Measurements from ENCODE around the gene TMEM39B. TPM values are rescaled to one million over a fixed set of nuclear protein-coding genes. Genes with fewer than 3 reads are reported as not detected.
"Not testable (repeated sequence)": the region's sequence is repeated elsewhere in the genome, so short reads cannot be mapped to it uniquely, and the experiment has no call there.

Gene TMEM39B
- total RNA-seq, 2 donors from 2014 or later: 4.4 to 10.2 TPM

- ATAC-seq: no peak
- intact Hi-C loops (cut with DNase I): no loop called here
- H3K9me3 ChIP-seq: no peaks in the 10 kb centered on the region
- 78 to 83% methylated on average over 2 of the region's 2 CpGs for WGBS, 2 donors
- no peak overlapping the region for H3K27ac ChIP-seq
- H3K4me3 ChIP-seq: no peak overlapping the region
- peaks cover 45% of the 10 kb centered on the region for H3K4me1 ChIP-seq
- no peak for DNase-seq
- no peaks in the 10 kb centered on the region for H3K27me3 ChIP-seq
- H3K36me3 ChIP-seq (replicated peaks in 1 of 2; ENCODE audit: insufficient read depth in 1 of 2, low read depth in 2 of 2): no peaks in the 10 kb centered on the region
- no peak for TF ChIP-seq POLR2A (IDR thresholded peaks at IDR 0.05)
- TF ChIP-seq, protein P1, sequence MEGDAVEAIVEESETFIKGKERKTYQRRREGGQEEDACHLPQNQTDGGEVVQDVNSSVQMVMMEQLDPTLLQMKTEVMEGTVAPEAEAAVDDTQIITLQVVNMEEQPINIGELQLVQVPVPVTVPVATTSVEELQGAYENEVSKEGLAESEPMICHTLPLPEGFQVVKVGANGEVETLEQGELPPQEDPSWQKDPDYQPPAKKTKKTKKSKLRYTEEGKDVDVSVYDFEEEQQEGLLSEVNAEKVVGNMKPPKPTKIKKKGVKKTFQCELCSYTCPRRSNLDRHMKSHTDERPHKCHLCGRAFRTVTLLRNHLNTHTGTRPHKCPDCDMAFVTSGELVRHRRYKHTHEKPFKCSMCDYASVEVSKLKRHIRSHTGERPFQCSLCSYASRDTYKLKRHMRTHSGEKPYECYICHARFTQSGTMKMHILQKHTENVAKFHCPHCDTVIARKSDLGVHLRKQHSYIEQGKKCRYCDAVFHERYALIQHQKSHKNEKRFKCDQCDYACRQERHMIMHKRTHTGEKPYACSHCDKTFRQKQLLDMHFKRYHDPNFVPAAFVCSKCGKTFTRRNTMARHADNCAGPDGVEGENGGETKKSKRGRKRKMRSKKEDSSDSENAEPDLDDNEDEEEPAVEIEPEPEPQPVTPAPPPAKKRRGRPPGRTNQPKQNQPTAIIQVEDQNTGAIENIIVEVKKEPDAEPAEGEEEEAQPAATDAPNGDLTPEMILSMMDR (IDR thresholded peaks at IDR 0.05): no peak
Observed at GRCh38 chr1:32114420-32114819, 41.7 kb downstream of the TMEM39B start.

DNA sequence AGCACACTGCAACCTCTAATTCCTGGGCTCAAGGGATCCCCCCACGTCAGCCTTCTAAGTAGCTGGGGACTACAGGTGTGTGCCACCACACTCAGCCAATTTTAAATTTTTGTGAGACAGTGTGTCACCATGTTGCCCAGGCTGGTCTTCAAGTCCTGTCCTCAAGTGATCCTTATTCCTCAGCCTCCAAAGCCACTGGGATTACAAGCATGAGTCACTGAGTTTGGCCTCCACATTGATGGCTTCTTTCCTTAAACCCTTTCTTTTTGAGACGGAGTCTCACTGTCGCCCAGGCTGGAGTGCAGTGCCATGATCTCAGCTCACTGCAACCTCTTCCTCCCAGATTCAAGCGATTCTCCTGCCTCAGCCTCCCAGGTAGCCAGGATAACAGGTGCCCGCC is 42.8 kb downstream of the TMEM39B start:
- H3K9me3 ChIP-seq: no peaks in the 10 kb centered on the region
- 92 to 96% methylated on average over 5 of the region's 5 CpGs for WGBS, 2 donors
- ATAC-seq: no peak
- H3K36me3 ChIP-seq (replicated peaks in 1 of 2; ENCODE audit: insufficient read depth in 1 of 2, low read depth in 2 of 2): no peaks in the 10 kb centered on the region
- peak overlapping the region in 1 of 4 donors; percentile 46 for H3K27ac ChIP-seq
- TF ChIP-seq, protein P1 (IDR thresholded peaks at IDR 0.05): no peak
- TF ChIP-seq POLR2A (IDR thresholded peaks at IDR 0.05): no peak
- H3K27me3 ChIP-seq: no peaks in the 10 kb centered on the region
- H3K4me3 ChIP-seq: no peak overlapping the region
- no peak for DNase-seq
- peaks cover 34% of the 10 kb centered on the region for H3K4me1 ChIP-seq
- intact Hi-C loops (cut with DNase I): no loop called here

GRCh38 chr1:32116531-32116930 is 43.8 kb downstream of the TMEM39B start:
- no peaks in the 10 kb centered on the region for H3K9me3 ChIP-seq
- intact Hi-C loops (cut with DNase I): no loop called here
- H3K27ac ChIP-seq: peak overlapping the region in 2 of 4 donors; percentile 46 to 70
- no peaks in the 10 kb centered on the region for H3K36me3 ChIP-seq (replicated peaks in 1 of 2; ENCODE audit: insufficient read depth in 1 of 2, low read depth in 2 of 2)
- ATAC-seq: no peak
- 79 to 90% methylated on average over 4 of the region's 4 CpGs for WGBS, 2 donors
- H3K27me3 ChIP-seq: no peaks in the 10 kb centered on the region
- no peak for TF ChIP-seq POLR2A (IDR thresholded peaks at IDR 0.05)
- TF ChIP-seq, protein P1 (IDR thresholded peaks at IDR 0.05): no peak
- peaks cover 33% of the 10 kb centered on the region for H3K4me1 ChIP-seq
- H3K4me3 ChIP-seq: no peak overlapping the region
- DNase-seq: no peak

DNA sequence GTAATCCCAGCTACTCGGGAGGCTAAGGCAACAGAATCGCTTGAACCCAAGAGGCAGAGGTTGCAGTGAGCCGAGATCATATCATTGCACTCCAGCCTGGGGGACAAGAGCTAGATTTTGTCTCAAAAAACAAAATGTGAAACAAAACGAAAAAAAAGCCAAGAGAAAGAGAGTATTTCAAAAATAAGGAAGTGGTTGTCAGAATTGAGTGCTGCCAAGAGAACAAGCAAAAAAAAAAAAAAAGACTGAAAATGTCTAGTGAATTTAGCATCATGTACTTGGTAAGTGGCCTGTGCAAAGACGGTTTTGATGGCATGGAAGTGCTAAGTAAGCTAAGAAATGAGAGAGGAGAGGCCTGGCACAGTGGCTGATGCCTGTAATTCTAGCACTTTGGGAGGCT is 49.4 kb downstream of the TMEM39B start:
- H3K9me3 ChIP-seq: no peaks in the 10 kb centered on the region
- no peak overlapping the region for H3K27ac ChIP-seq
- H3K27me3 ChIP-seq: no peaks in the 10 kb centered on the region
- no peaks in the 10 kb centered on the region for H3K36me3 ChIP-seq (replicated peaks in 1 of 2; ENCODE audit: insufficient read depth in 1 of 2, low read depth in 2 of 2)
- DNase-seq (no peak), ATAC-seq (no peak)
- intact Hi-C loops (cut with DNase I): no loop called here
- H3K4me1 ChIP-seq: peaks cover 15% of the 10 kb centered on the region
- H3K4me3 ChIP-seq: no peak overlapping the region
- 60 to 70% methylated on average over 5 of the region's 5 CpGs for WGBS, 2 donors
- TF ChIP-seq, protein P1 (IDR thresholded peaks at IDR 0.05): no peak
- no peak for TF ChIP-seq POLR2A (IDR thresholded peaks at IDR 0.05)

DNA sequence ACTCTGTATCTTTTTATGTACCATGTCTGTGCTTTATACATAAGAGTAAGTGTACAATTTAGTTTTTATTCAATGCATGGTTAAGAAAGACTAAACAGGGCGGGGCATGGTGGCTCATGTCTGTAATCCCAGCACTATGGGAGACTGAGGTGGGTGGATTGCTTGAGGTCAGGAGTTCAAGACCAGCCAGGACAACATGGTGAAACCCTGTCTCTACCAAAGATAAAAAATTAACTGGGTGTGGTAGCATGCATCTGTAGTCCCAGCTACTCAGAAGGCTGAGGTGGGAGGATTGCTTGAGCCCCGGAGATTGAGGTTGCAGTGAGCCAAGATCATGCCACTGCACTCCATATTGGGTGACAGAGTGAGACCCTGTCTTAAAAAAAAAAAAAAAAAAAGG is 50.6 kb downstream of the TMEM39B start:
- H3K27ac ChIP-seq; DNase-seq; H3K4me3 ChIP-seq; intact Hi-C loops (cut with DNase I); ATAC-seq; H3K27me3 ChIP-seq; H3K9me3 ChIP-seq; H3K36me3 ChIP-seq (replicated peaks in 1 of 2; ENCODE audit: insufficient read depth in 1 of 2, low read depth in 2 of 2): not testable (repeated sequence)
- WGBS, 2 donors: 85 to 95% methylated on average over 2 of the region's 2 CpGs
- peaks cover 15% of the 10 kb centered on the region for H3K4me1 ChIP-seq
